Panc1 (cell line): Measurements from ENCODE around the gene NOPCHAP1. TPM values are rescaled to one million over a fixed set of nuclear protein-coding genes. Genes with fewer than 3 reads are reported as not detected.
A peak's percentile ranks its signal among the peaks of the same experiment; 100 is the strongest.

Experiments used
- ATAC-seq: fragments of 200-7000 bp; cut with Tn5 transposase; 2 replicates; pipeline ENCODE4 v1.9.1; 2020; ENCODE audit warnings: mild to moderate bottlenecking, moderate library complexity
- BruUV-seq: library from RNA; stranded (reverse); fragments of 400-500 nt; replicated peaks from 2 replicates; lab custom pipeline; 2021; lab: Mats Ljungman, UMichigan
- CTCF ChIA-PET: fragments of 300-600 bp; sonication (Branson Sonifier 250); formaldehyde crosslinking; loops from one replicate; lab custom pipeline; 2022; ENCODE audit warnings: antibody characterized with exemption; lab: Charles Lee
- POLR2A ChIA-PET: fragments of 300-600 bp; sonication (Branson Sonifier 250); formaldehyde crosslinking; loops from one replicate; lab custom pipeline; 2022; ENCODE audit warnings: antibody characterized with exemption; lab: Charles Lee
- DNase-seq: peaks from one replicate; pipeline ENCODE4 v3.0.0-alpha.2; 2010; ENCODE audit warnings: low read depth, low spot score
- H3K27ac ChIP-seq: 2 replicates; pipeline ENCODE4 v1.5.1; 2011; ENCODE audit warnings: mild to moderate bottlenecking, low read length, inconsistent platforms
- H3K27me3 ChIP-seq: fragments of 200-500 bp; sonication (Bioruptor generic); 2 replicates; pipeline ENCODE4 v1.6.0; 2014; ENCODE audit warnings: low read length, inconsistent platforms; ENCODE audit not compliant: control insufficient read depth, insufficient read depth
- H3K36me3 ChIP-seq: fragments of 200-500 bp; sonication (Bioruptor generic); 2 replicates; pipeline ENCODE4 v1.5.1; 2014; ENCODE audit warnings: inconsistent platforms, mild to moderate bottlenecking, low read length, moderate library complexity; ENCODE audit not compliant: control insufficient read depth, insufficient read depth
- H3K4me1 ChIP-seq: 2 replicates; pipeline ENCODE4 v1.5.1; 2011; ENCODE audit warnings: inconsistent platforms, mild to moderate bottlenecking, low read length, moderate library complexity; ENCODE audit not compliant: control insufficient read depth, insufficient read depth
- H3K4me3 ChIP-seq, 2 experiments: 2 replicates each; pipeline ENCODE4 v1.5.1; 2011 to 2012; ENCODE audit warnings: low read depth in 2 of 2, low read length in 2 of 2, mild to moderate bottlenecking in 2 of 2, inconsistent platforms in 1 of 2, moderate library complexity in 1 of 2
- H3K9me3 ChIP-seq: fragments of 200-500 bp; sonication (Bioruptor generic); 2 replicates; pipeline ENCODE4 v1.5.1; 2014; ENCODE audit warnings: low read depth, mild to moderate bottlenecking, inconsistent platforms, low read length, moderate library complexity; ENCODE audit not compliant: control insufficient read depth, insufficient read depth
- POLR2AphosphoS5 ChIP-seq: IDR thresholded peaks from 2 replicates; pipeline ENCODE4 v1.6.1; 2012; ENCODE audit warnings: mild to moderate bottlenecking, low read depth, low read length, moderate library complexity
- REST ChIP-seq, 2 experiments: IDR thresholded peaks; 2 replicates each; pipeline ENCODE4 v1.6.1; 2011 to 2012; ENCODE audit warnings: low read depth in 2 of 2, control low read depth in 1 of 2, low read length in 1 of 2, mild to moderate bottlenecking in 1 of 2, moderate library complexity in 1 of 2; ENCODE audit not compliant: insufficient read depth in 1 of 2
- SIN3A ChIP-seq: IDR thresholded peaks from 2 replicates; pipeline ENCODE4 v1.6.1; 2012; ENCODE audit warnings: low read depth, mild to moderate bottlenecking, low read length, moderate library complexity, borderline replicate concordance; ENCODE audit not compliant: insufficient read depth
- TCF7L2 ChIP-seq: IDR thresholded peaks from 2 replicates; pipeline ENCODE4 v1.6.1; 2011; ENCODE audit warnings: mild to moderate bottlenecking, low read depth, low read length, inconsistent platforms
- in situ Hi-C: cut with HindIII; loops from 2 replicates; pipeline ENCODE4 v1.10.0; 2016; ENCODE audit warnings: low sequenced_read_pairs, low pct_unique_long_range_greater_than_20kb
- intact Hi-C: fragments of 100-400 bp; cut with micrococcal nuclease; formaldehyde crosslinking; loops from one replicate; pipeline ENCODE4 v1.10.0; 2022; ENCODE audit not compliant: unreplicated experiment
- total RNA-seq: library from RNA; stranded (reverse); gene quantifications from one replicate; pipeline ENCODE4 v1.2.1, GENCODE V29; 2021; ENCODE audit not compliant: unreplicated experiment
- TF ChIP-seq, protein P1 (sequence below): fragments of 450-650 bp; IDR thresholded peaks from 2 replicates; pipeline ENCODE4 v1.5.1; 2017; ENCODE audit warnings: mild to moderate bottlenecking

NOPCHAP1 gene
- total RNA-seq, 1 experiment from 2014 or later: 24.0 TPM

DNA sequence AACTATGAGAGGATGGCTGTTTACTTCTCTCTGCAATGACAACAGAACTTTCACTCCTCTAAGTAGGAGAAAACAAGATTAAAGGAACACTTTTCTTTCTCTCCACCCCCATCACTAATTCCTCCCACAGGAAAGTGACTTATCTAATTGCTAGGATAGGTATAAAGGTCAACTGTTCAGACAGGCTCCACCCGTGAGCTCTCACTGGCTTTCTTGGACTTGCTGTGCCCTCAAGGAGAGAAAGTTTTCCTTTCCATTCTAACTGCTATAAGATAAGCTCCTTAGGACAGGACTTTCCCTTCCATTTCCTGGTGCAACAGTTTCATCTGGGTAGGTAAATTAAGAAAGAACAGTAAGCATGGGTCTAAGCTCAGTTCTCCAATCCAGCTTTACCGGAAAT lies 32.8 kb upstream of the NOPCHAP1 start:
- DNase-seq (no peak), ATAC-seq (no peak)
- POLR2A ChIA-PET: interaction anchor here (0.5 to 0.6 kb wide), 2 partner anchors 155 to 744 kb away, joined by 3 read pairs; no protein-coding TSS in a partner anchor
- no peak for TF ChIP-seq TCF7L2
- no peak for TF ChIP-seq REST (IDR thresholded peaks at IDR 0.05; ENCODE audit: insufficient read depth in 1 of 2, low read depth in 2 of 2, low read length in 1 of 2)
- TF ChIP-seq, protein P1, sequence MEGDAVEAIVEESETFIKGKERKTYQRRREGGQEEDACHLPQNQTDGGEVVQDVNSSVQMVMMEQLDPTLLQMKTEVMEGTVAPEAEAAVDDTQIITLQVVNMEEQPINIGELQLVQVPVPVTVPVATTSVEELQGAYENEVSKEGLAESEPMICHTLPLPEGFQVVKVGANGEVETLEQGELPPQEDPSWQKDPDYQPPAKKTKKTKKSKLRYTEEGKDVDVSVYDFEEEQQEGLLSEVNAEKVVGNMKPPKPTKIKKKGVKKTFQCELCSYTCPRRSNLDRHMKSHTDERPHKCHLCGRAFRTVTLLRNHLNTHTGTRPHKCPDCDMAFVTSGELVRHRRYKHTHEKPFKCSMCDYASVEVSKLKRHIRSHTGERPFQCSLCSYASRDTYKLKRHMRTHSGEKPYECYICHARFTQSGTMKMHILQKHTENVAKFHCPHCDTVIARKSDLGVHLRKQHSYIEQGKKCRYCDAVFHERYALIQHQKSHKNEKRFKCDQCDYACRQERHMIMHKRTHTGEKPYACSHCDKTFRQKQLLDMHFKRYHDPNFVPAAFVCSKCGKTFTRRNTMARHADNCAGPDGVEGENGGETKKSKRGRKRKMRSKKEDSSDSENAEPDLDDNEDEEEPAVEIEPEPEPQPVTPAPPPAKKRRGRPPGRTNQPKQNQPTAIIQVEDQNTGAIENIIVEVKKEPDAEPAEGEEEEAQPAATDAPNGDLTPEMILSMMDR: no peak
- no peak for TF ChIP-seq SIN3A
- TF ChIP-seq POLR2AphosphoS5: no peak
- in situ Hi-C loops: no loop called here
- Histone ChIP-seq H3K27ac (peak overlapping the region; percentile 18), H3K27me3 (no peaks in the 10 kb centered on the region), H3K9me3 (no peaks in the 10 kb centered on the region), H3K4me3 (no peak overlapping the region), H3K4me1 (peaks cover 21% of the 10 kb centered on the region), H3K36me3 (no peaks in the 10 kb centered on the region)
- intact Hi-C loops: no loop called here
- CTCF ChIA-PET: no interaction called here
- no TSS peak for BruUV-seq

GRCh38 chr12:104955703-104956102 lies 30.4 kb upstream of the NOPCHAP1 start:
- ATAC-seq (no peak), DNase-seq (no peak)
- TF ChIP-seq, protein P1: no peak
- TF ChIP-seq TCF7L2: no peak
- TF ChIP-seq POLR2AphosphoS5: no peak
- TF ChIP-seq REST (IDR thresholded peaks at IDR 0.05; ENCODE audit: insufficient read depth in 1 of 2, low read depth in 2 of 2, low read length in 1 of 2): no peak
- no peak for TF ChIP-seq SIN3A
- intact Hi-C loops: no loop called here
- Histone ChIP-seq H3K36me3 (no peaks in the 10 kb centered on the region), H3K27me3 (no peaks in the 10 kb centered on the region), H3K4me3 (no peak overlapping the region), H3K4me1 (peaks cover 37% of the 10 kb centered on the region), H3K27ac (no peak overlapping the region), H3K9me3 (no peaks in the 10 kb centered on the region)
- ChIA-PET POLR2A (no interaction called here), CTCF (no interaction called here)
- no TSS peak for BruUV-seq
- in situ Hi-C loops: no loop called here
